GM21515 (cell line): ENCODE results near the gene KCNK1.
A peak's percentile ranks its signal among the peaks of the same experiment; 100 is the strongest.
"Not testable (repeated sequence)": the region's sequence is repeated elsewhere in the genome, so short reads cannot be mapped to it uniquely, and the experiment has no call there.

Experiments
- ATAC-seq: cut with Tn5 transposase; IDR thresholded peaks from one replicate; pipeline ENCODE4 v1.9.1; 2021; ENCODE audit not compliant: unreplicated experiment

KCNK1 gene

DNA sequence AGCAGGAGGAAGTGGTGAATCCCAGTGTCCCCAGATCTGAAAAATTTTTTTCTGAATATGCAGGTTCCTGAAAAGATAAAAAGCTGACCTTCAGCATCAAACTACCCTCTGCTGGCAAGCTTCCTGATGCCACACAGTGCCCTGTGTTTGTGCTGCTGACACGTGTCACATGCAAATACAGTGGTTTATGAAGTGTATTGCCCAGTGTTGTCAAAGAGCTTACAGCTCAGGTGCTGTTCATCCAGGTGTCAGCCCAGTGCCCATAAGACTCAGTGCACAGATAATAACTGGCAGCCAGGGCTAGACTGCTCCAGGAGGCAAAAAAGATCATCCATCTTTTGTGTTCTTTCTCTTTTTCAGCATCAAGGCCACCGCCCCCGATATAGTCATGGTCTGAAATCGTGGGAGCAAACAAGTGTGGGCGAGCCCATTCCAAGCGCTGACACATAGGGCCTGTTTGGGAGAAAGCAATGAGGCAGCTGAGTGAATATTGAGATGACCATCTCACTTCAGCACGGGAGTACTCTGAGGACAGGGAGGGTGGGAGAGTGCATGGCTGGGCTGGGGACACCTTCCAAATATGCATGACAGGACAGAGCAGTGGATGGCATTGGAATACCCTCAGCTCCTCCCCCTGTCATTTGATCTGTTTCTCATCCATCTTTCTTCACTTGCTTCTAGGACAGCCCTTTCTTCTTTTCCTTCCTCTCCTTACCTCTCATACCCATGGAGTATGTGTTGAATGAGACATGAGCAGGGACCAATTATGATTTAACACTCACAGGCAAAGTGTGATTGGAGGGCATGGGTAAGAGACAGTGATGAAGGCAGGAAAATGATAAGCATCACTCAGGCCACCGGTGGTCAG lies 6.4 kb upstream of the KCNK1 start:
- peak; percentile 55 for ATAC-seq

DNA sequence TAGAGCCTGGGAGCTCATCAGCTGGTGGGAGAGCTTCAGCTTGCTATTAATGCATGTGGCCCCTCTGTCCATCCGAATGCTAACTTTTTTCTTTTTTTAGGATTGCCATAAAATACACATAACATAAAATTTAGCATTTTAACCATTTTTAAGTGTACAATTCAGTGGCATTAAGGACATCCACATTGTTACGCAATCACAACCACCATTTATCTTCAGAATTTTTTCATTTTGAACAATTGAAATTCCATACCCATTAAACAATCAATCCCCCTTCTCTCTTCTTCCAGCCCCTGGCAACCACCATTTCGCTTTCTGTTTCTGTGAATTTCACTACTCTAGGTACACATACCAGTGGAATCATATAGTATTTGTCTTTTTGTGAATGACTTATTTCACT lies 4.9 kb upstream of the KCNK1 start:
- no peak for ATAC-seq

DNA sequence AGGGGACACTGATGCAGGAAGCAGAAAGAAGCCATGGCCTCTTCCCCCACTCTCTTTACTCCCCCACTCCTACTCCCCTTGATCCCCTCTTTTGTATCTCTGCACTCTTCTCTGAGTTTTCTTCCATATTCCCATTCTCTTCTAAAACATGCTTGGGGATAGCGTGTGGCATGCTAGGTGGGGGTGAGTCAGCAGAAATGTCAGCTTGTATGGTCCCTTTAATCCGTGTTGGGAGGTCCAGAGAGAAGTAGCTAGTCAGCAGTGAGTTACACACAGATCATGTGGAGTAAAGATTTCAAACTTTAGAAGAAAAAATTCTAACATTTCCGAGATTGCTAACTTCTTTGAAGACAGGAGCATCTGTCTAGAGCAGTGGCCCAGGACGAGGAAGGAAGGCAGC lies 4.0 kb upstream of the KCNK1 start:
- no peak for ATAC-seq

DNA sequence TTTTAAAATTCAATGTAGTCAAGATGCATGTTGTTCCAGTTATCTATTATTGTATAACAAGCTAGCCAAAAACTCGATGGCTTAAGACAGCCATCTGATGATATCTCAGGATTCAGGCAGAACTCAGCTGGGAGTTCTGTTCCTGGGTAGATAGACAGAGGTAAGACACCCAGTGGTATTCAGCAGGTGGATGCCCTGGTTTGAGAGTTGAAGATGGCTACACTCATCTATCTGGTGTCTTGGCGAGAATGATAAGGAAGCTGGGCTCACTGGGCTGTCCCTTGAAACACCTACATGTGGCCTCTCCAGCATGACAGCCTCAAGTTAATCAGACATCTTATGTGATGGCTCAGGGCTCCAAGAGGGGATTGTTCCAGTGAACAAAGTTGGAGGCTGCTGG lies 3.3 kb upstream of the KCNK1 start:
- ATAC-seq = no peak

DNA sequence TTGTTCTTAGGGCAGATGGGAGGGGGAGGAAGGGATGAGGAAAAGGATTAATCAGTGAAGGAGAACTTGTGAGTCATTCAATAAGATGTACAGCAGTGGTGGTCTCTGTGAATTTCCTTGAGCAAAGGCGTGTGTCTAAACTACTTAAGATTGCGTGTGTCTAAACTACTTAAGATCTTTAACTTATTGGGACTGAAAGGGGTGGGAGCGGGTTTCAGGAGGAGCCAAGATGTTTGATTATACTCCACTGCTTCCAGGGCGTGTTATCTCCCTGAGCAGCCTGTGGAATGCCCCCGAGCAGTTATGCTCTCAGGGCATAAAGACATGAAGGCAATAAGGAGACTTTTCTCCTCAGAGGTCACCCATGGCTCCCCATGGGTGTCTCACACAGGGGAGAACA lies 2.5 kb upstream of the KCNK1 start:
- ATAC-seq = not testable (repeated sequence)

DNA sequence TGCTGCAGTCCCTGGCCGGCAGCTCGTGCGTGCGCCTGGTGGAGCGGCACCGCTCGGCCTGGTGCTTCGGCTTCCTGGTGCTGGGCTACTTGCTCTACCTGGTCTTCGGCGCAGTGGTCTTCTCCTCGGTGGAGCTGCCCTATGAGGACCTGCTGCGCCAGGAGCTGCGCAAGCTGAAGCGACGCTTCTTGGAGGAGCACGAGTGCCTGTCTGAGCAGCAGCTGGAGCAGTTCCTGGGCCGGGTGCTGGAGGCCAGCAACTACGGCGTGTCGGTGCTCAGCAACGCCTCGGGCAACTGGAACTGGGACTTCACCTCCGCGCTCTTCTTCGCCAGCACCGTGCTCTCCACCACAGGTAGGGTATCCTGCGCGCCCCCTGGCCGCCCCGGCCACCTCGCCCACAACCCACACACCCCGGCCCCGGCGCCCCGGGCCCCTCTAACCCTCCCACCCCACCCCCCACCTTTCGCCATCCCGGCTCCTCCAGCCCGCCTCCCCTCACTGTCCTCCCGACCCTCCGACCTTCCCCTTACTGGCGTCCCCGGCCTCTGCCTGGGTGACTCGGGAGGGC lies 352 bp downstream of the KCNK1 start:
- peak; percentile 38 for ATAC-seq

DNA sequence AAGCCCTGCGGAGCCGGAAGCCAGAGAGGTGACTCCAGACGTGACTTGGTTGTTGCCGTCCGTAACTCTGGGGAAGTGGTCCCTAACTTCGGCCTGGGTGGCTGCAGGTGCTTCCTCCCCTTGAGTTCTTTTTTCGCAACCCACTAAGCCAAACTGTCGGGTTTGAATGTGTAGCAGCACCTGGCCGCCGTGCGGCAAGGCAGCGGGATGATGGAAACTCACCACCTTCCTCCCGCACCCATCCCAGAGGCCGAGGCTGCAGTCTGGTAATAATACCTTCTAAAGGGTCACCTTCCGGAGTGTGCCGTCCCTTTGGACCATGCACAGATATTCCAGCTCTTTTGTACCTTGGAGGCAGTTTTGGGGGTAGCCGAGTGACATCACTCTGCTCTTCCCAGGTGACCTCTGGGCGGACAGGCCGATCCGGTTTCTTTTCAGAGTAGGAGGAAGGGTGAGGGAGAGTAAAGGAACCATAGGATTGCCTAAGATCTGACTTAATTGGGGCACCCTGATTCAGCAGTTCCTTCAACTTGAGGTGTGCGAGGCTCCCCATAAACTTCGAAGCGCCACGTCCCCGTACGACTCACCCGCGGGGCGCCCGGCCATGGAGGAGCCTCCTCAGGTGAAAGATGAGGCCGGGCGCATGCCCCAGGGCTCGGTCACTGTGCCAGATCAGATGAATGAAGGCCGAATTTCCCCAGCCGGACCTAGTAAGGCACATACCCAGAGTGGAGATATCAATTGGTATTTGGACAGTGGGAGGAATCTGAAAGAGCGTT lies 1.0 kb downstream of the KCNK1 start:
- ATAC-seq = peak; percentile 63

DNA sequence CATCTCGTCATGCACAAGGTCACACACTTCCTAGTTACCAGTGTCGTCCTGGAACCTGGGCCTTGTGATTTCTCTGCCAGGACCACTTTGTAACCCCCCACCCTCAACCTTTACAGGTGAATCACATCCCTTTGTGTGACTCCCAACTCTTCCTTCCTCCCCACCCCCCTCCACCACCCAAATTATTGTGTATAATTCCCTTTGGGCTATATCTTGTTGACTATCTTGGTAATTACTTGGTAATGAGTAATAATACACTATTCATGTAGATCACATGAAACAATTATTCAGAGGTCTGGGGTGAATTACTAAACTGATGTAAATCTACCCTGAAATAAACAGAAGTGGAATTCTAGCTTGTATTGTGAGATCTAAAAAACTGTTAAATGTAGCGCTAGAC lies 1.7 kb downstream of the KCNK1 start:
- no peak for ATAC-seq

DNA sequence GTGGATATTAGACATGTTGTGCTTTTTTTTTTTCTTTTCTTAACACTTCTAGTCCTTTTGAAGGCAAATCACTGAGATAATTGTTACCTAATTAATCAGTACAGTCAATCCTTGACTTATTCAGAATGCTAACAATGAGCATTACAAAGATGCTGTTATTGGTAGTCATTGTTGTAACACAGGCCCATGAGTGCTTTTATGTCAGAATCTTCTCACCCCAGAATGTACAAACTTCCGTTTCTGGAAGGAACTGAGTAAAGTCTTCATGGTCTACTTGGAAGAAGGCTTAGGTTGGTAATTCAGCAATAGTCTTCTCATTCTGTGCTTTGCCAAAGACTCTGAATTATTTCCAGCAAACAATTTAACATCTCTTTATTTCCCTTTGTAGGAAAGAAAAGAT lies 3.1 kb downstream of the KCNK1 start:
- ATAC-seq = no peak

DNA sequence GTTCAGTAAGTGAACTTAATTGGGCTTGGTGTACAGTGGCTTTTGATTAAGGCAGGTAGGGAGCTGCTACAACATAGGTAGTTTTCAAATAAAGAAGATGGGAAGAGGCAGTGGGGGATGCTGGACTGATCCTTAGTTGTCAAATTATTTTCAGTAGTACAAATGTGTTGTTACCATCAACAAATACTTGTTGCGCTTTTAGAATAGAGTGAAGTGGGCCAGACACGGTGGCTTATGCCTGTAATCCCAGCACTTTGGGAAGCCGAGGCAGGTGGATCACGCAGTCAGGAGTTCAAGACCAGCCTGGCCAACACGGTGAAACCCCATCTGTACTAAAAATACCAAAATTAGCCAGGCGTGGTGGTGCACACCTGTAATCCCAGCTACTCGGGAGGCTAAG lies 5.5 kb downstream of the KCNK1 start:
- not testable (repeated sequence) for ATAC-seq

DNA sequence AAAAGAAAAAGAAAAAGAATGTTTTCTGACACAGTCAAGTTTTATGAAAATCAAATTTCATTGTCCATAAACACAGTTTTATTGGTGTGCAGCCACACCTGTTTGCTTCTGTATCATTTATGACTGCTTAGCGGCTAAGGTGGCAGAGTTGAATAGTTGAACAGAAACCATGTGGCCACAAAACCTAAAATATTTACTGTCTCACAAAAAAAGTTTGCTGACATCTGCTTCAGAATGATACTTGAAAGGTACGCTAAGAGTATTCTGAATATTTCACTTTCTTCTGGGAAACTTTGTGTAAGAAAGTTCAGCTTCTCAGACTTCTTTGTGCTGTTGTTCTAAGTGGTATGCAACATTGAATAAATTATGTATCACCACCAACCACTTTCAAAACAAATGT lies 6.2 kb downstream of the KCNK1 start:
- peak; percentile 69 for ATAC-seq

DNA sequence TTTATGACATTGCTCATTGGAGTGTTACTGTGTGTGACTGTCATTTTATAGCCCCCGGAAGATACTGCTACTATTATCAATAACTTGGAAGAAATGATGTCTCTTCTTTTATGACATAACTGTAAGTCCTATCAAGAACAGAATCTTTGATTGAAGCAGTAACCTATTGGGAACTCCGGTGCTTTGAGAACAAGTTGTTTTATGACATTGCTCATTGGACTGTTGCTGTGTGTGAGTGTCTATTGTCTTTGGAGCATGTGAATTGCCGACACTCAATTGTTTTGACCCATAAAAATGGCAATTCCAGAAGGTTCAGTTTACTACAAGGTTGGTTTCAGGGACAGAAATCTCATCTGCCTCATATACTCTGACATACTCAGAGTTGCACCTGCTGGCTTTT lies 8.0 kb downstream of the KCNK1 start:
- ATAC-seq = no peak

DNA sequence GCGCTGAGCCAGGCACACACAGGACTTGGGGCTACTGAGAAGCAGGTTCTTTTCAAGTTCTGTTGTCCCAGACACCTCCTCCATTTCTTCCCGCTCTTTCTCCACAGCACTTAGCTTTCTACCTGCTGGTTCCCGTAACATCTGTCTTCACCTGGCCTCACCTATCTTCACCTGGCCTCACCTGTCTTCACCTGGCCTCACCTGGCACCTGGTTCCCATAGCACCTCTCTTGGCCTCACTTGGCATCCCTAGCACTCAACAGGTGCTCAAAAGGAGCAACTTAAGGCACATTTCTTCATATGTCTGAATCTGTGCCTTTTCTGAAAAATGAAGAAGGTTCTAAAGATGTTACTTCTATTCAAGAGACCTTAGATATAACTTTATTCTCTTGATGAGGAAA lies 10.4 kb downstream of the KCNK1 start:
- no peak for ATAC-seq

DNA sequence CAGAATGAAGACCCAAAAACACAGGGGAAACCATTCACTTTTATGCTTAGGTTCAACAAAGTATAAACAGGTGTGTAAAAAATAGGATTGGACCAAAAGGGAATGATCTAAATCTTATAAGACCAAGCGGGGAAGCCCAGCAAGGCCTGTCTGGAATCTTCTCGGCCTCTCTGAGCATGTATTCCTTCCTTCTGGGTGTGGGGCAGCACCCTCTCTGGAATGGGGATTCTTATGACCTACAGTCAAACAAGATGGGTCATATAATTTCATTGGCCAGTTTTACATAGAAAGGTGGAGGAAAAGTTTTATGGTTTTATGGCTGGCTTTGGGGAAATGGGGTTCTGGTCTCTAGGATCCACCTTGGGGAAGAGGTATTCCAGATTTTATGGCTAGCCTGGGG lies 11.2 kb downstream of the KCNK1 start:
- ATAC-seq = no peak

DNA sequence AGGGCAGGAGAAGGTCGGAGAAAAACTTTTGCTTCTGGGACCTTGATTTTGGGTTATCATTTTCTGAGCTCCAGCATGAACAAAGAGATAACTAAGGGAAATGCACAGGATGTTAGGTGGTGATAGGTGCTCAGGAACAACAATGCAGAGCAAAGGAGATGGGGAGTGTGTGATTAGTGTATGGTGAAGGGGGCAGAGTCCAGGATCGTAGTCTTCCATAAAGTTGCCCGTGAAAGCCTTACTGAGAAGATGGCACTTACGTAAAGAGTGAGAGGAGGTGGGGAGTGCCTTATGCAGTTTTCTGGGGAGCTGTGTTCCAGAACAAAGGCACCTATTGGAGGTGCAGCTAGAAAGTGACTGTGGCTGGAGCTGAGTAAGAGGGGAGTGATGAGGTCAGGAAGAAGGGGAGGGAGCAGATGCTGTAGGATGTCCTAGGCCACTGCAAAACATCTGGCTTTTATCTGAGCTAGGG lies 11.6 kb downstream of the KCNK1 start:
- ATAC-seq = no peak

DNA sequence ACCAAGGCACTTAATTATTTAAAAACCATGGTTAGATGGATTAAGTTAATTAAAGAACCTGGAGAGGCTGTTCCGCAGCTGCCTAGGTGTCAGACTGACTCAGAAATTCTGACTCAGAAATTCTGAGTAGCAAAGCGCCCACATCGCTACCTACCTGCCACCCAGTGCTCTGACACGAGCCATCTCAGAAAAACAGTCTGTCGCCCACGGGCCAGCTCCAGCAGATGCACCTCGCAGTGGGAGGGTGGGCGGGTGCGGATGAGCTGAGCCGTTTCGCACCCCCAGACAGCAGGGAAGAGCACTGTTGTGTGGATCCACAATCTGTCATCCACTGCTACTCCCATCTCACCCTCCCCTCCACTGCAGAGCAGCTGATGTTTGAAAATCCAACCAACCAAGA lies 13.5 kb downstream of the KCNK1 start:
- ATAC-seq = no peak

DNA sequence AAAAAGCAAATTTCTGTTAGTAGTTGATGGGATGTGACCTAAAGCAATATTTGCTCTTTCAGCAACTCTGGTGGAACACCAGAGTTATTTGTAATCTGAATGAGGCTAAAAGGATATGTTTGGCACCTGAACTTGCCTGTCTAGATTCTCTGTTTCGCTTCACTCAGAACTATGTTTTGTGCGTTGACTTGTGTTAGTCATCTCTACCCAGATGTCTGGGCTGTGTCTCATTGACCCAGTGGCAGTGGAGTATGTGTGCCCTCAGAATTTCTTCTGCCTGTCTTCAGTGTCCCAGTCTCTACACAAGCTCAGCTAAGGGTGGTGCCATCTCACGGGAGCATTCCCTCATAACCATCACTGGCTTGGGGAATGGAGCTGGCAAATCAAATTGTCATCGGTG lies 13.9 kb downstream of the KCNK1 start:
- peak; percentile 82 for ATAC-seq

DNA sequence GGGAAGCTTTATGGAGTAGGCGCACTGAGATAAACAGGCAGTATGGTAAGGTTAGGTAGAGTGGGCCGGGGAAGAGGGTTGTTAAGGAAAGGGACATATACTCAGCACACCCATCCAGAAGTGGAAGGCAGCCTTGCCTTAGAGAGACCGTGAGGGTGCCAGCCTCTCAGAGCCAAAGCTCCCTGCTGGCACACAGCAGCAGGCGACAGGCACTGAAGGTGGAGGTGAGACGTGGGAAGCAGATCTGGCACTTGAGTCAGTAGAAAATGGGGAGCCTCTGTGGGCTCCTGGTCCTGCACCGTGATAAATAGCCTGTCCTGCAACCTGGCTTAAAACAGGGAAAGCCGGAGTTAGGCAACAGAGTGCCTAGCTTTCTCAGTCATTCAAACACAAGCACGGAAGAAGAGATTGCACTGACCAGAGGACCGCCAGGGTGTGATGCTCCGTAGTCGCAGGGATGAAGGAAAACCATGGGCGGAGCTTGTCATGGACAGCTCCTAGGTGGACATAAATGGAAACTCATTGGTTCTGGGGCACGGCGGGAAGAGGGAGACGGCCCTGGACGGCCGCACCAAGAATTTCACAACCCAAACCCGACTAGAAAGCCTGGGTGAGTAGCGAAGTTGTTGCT lies 15.5 kb downstream of the KCNK1 start:
- ATAC-seq = no peak

DNA sequence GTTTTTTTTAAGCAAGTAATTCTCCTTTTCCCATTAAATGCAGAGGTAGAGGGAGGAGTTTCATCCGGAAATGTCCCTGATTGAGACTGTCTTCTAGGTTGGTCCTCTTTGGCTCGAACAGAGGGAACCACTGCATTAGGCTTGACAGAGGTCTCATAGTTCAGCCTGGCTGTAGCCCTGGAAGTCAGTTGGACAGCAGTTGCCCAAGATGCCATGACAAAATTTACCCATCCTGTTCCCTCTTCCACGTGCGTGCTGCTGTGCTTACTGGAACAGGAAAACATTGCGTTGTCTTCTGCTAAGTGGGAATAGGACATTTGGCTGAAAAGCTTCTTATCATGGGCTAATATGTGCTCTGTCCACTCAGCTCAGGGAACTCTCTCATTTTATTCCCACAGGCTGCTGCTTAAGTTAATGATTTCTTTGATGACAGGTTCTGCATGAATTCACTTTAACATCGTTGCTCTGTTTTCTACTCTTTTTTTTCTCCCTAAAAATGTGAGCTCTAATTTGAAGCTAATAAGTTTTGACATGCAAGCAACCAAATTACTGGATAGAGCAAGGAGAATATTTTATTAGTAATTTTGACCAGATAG lies 18.0 kb downstream of the KCNK1 start:
- no peak for ATAC-seq

DNA sequence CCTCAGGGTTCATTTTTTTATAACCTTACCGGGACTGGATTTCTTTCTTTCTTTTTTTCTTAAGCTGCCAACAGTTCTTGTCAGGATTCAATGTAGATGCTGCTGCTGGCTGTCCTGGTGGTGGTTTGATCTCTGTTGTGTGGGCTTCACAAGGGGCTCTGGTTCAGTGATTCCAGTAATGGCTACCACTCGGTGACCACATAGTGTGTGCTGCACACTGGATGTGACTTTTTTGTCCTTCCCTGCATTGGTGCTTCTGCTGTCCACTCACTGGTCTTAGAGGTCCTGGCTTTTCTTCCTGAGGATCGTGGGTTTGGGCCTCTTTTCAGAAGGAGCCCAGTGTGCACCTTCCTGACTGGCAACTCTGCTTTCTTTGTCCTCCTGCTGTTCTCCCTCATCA lies 18.5 kb downstream of the KCNK1 start:
- ATAC-seq = no peak
